H9 (cell line): ENCODE results near the gene RBM8A. TPM values are rescaled to one million over a fixed set of nuclear protein-coding genes. Genes with fewer than 3 reads are reported as not detected.

ENCODE experiments used
- DNase-seq: peaks from one replicate; pipeline ENCODE4 v3.0.0-alpha.2; 2017
- H2AFZ ChIP-seq: one replicate; pipeline ENCODE4 v1.6.1; 2013; ENCODE audit warnings: mild to moderate bottlenecking, low read length, control low read depth, moderate library complexity
- H2AK5ac ChIP-seq: 2 replicates; pipeline ENCODE4 v1.6.1; 2013; ENCODE audit warnings: low read length, control low read depth, mixed read lengths; ENCODE audit not compliant: insufficient read length
- H2BK120ac ChIP-seq: one replicate; pipeline ENCODE4 v1.6.1; 2013; ENCODE audit warnings: low read depth, mild to moderate bottlenecking, low read length, control low read depth, inconsistent platforms; ENCODE audit not compliant: poor library complexity, severe bottlenecking
- H2BK12ac ChIP-seq: 2 replicates; pipeline ENCODE4 v1.6.1; 2013; ENCODE audit warnings: low read length, control low read depth, mixed read lengths, low read depth; ENCODE audit not compliant: insufficient read length
- H2BK15ac ChIP-seq: 2 replicates; pipeline ENCODE4 v1.6.1; 2013; ENCODE audit warnings: low read depth, low read length, control low read depth
- H2BK20ac ChIP-seq: one replicate; pipeline ENCODE4 v1.6.1; 2013; ENCODE audit warnings: low read depth, mild to moderate bottlenecking, low read length, control low read depth, inconsistent platforms; ENCODE audit not compliant: poor library complexity, severe bottlenecking
- H2BK5ac ChIP-seq: 2 replicates; pipeline ENCODE4 v1.6.1; 2013; ENCODE audit warnings: low read length, control low read depth, mixed read lengths; ENCODE audit not compliant: insufficient read length
- H3K14ac ChIP-seq: 2 replicates; pipeline ENCODE4 v1.6.1; 2013; ENCODE audit warnings: low read length, control low read depth; ENCODE audit not compliant: insufficient read depth
- H3K18ac ChIP-seq: 2 replicates; pipeline ENCODE4 v1.6.1; 2013; ENCODE audit warnings: low read depth, mild to moderate bottlenecking, mixed read lengths, low read length, control low read depth; ENCODE audit not compliant: insufficient read length
- H3K23ac ChIP-seq: 2 replicates; pipeline ENCODE4 v1.6.1; 2013; ENCODE audit warnings: low read length, control low read depth, mixed read lengths, low read depth; ENCODE audit not compliant: insufficient read length
- H3K23me2 ChIP-seq: 2 replicates; pipeline ENCODE4 v1.6.1; 2013; ENCODE audit warnings: low read depth, mild to moderate bottlenecking, mixed read lengths, low read length, control low read depth; ENCODE audit not compliant: insufficient read length, poor library complexity, severe bottlenecking
- H3K27ac ChIP-seq: 2 replicates; pipeline ENCODE4 v1.5.1; 2013; ENCODE audit warnings: low read length, control low read depth, mixed read lengths, low read depth; ENCODE audit not compliant: insufficient read length
- H3K27me3 ChIP-seq: 2 replicates; pipeline ENCODE4 v1.6.1; 2013; ENCODE audit warnings: low read length, control low read depth, inconsistent platforms; ENCODE audit not compliant: insufficient read depth
- H3K4ac ChIP-seq: 2 replicates; pipeline ENCODE4 v1.6.1; 2013; ENCODE audit warnings: low read depth, mild to moderate bottlenecking, control low read depth, inconsistent platforms, low read length, moderate library complexity
- H3K4me1 ChIP-seq: 2 replicates; pipeline ENCODE4 v1.6.1; 2013; ENCODE audit warnings: low read length, control low read depth, inconsistent platforms; ENCODE audit not compliant: insufficient read depth
- H3K4me2 ChIP-seq: 2 replicates; pipeline ENCODE4 v1.6.1; 2013; ENCODE audit warnings: low read length, control low read depth, mixed read lengths; ENCODE audit not compliant: insufficient read length, insufficient read depth
- H3K56ac ChIP-seq: 2 replicates; pipeline ENCODE4 v1.6.1; 2013; ENCODE audit warnings: low read depth, mild to moderate bottlenecking, mixed read lengths, low read length, control low read depth; ENCODE audit not compliant: insufficient read length
- H3K79me1 ChIP-seq: 2 replicates; pipeline ENCODE4 v1.6.1; 2013; ENCODE audit warnings: low read depth, mild to moderate bottlenecking, moderate library complexity, low read length, control low read depth, inconsistent platforms; ENCODE audit not compliant: insufficient read depth, poor library complexity, severe bottlenecking
- H3K79me2 ChIP-seq: 2 replicates; pipeline ENCODE4 v1.6.1; 2013; ENCODE audit warnings: low read length, control low read depth, inconsistent platforms; ENCODE audit not compliant: insufficient read depth
- H3K9ac ChIP-seq: 2 replicates; pipeline ENCODE4 v1.6.1; 2013; ENCODE audit warnings: low read length, control low read depth, mixed read lengths; ENCODE audit not compliant: insufficient read length; ENCODE audit errors: extremely low read depth
- H3K9me3 ChIP-seq: one replicate; pipeline ENCODE4 v1.6.1; 2013; ENCODE audit warnings: low read depth, low read length, inconsistent platforms; ENCODE audit not compliant: control insufficient read depth
- H3T11ph ChIP-seq: one replicate; pipeline ENCODE4 v1.6.1; 2013; ENCODE audit warnings: mild to moderate bottlenecking, low read length, control low read depth, inconsistent platforms
- H4K20me1 ChIP-seq: one replicate; pipeline ENCODE4 v1.6.1; 2013; ENCODE audit not compliant: control insufficient read depth, insufficient read length, insufficient read depth
- H4K5ac ChIP-seq: 2 replicates; pipeline ENCODE4 v1.6.1; 2013; ENCODE audit warnings: low read depth, mild to moderate bottlenecking, mixed read lengths, low read length, control low read depth; ENCODE audit not compliant: insufficient read length
- H4K8ac ChIP-seq: replicated peaks from 2 replicates; pipeline ENCODE4 v1.6.1; 2013; ENCODE audit warnings: low read length, control low read depth, mixed read lengths, low read depth; ENCODE audit not compliant: insufficient read length
- H4K91ac ChIP-seq: 2 replicates; pipeline ENCODE4 v1.6.1; 2013; ENCODE audit warnings: low read depth, mild to moderate bottlenecking, moderate library complexity, mixed read lengths, low read length, control low read depth; ENCODE audit not compliant: insufficient read length
- H3K27ac Mint-ChIP-seq, 3 experiments: 2 replicates in 2 of 3; 3 replicates in 1 of 3; pipeline ENCODE4 v1.8.0; 2020 to 2021; ENCODE audit warnings: mixed read lengths in 3 of 3, mild to moderate bottlenecking in 1 of 3, moderate library complexity in 1 of 3
- H3K27me3 Mint-ChIP-seq: 2 replicates; pipeline ENCODE4 v1.8.0; 2021; ENCODE audit warnings: low read depth, mild to moderate bottlenecking, moderate library complexity, mixed read lengths
- H3K36me3 Mint-ChIP-seq, 3 experiments: 2 replicates in 2 of 3; 3 replicates in 1 of 3; pipeline ENCODE4 v1.8.0; 2020 to 2021; ENCODE audit warnings: low read depth in 3 of 3, mixed read lengths in 3 of 3; ENCODE audit not compliant: insufficient read depth in 1 of 3
- H3K4me1 Mint-ChIP-seq, 2 experiments: 2 replicates each; pipeline ENCODE4 v1.8.0; 2020; ENCODE audit warnings: mixed read lengths in 2 of 2
- H3K4me3 Mint-ChIP-seq, 2 experiments: 2 replicates in 1 of 2; 3 replicates in 1 of 2; pipeline ENCODE4 v1.8.0; 2020 to 2021; ENCODE audit warnings: mild to moderate bottlenecking in 2 of 2, mixed read lengths in 2 of 2, moderate library complexity in 1 of 2
- H3K9me3 Mint-ChIP-seq, 2 experiments: 2 replicates in 1 of 2; 3 replicates in 1 of 2; pipeline ENCODE4 v1.8.0; 2020; ENCODE audit warnings: mild to moderate bottlenecking in 2 of 2, mixed read lengths in 2 of 2, moderate library complexity in 1 of 2
- total RNA-seq: library from RNA; stranded (reverse); gene quantifications from 2 replicates; pipeline ENCODE4 v1.2.1, GENCODE V29; 2021
- TF ChIP-seq, protein P1 (sequence below): fragments of 200-600 bp; sonication (generic); conservative IDR thresholded peaks from 3 replicates; pipeline ENCODE4 v1.8.0; 2021; ENCODE audit warnings: antibody characterized with exemption, mild to moderate bottlenecking

The RBM8A gene
- total RNA-seq, 1 experiment from 2014 or later = 298 TPM

DNA sequence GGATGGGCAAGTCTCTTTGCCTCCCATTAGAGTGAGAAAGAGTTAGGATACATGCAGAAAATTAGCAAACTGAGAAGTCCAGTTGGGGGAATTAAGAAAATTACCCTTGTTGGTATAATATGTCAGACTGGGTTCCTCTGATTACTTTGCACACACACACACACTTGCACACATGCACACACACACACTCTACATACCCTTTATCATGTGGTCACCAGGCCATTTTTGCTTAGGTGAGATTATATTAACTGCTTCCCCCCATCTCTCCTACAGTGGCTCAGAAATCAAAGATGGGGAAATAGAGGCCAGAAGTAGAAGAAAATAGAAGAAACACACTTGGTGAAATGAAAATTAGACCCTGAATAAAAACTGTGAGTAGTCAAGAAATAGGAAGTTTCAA lies 31.4 kb upstream of the RBM8A start:
- Histone ChIP-seq H2BK12ac (no peak overlapping the region), H4K91ac (no peak overlapping the region), H3K9me3 (no peaks in the 10 kb centered on the region), H3K79me1 (no peaks in the 10 kb centered on the region), H3K27me3 (peaks cover 42% of the 10 kb centered on the region), H3K4me2 (no peak overlapping the region), H3K14ac (no peak overlapping the region), H4K8ac (no peak overlapping the region), H2BK20ac (no peak overlapping the region), H3K4me1 (peaks cover 2% of the 10 kb centered on the region; the same call in 1 of the 2 replicates), H2AK5ac (no peak overlapping the region), H4K5ac (no peak overlapping the region), H3T11ph (no peak overlapping the region), H2AFZ (no peak overlapping the region), H3K23me2 (peaks cover 26% of the 10 kb centered on the region), H2BK5ac (no peak overlapping the region), H2BK15ac (no peak overlapping the region), H3K56ac (no peak overlapping the region), H3K18ac (no peak overlapping the region), H2BK120ac (no peak overlapping the region), H3K4ac (no peak overlapping the region), H3K27ac (no peak overlapping the region), H3K79me2 (no peaks in the 10 kb centered on the region), H3K9ac (no peak overlapping the region), H4K20me1 (no peaks in the 10 kb centered on the region), H3K23ac (no peak overlapping the region)
- no peak overlapping the region for H3K27ac Mint-ChIP-seq
- no peaks in the 10 kb centered on the region; a peak in 1 of 7 replicates for H3K36me3 Mint-ChIP-seq
- H3K9me3 Mint-ChIP-seq = no peaks in the 10 kb centered on the region
- no peak for DNase-seq
- peaks cover 76% of the 10 kb centered on the region for H3K27me3 Mint-ChIP-seq
- H3K4me3 Mint-ChIP-seq = peak overlapping the region in 1 of 2 experiments; percentile 17; a peak in 2 of 5 replicates
- TF ChIP-seq, protein P1, sequence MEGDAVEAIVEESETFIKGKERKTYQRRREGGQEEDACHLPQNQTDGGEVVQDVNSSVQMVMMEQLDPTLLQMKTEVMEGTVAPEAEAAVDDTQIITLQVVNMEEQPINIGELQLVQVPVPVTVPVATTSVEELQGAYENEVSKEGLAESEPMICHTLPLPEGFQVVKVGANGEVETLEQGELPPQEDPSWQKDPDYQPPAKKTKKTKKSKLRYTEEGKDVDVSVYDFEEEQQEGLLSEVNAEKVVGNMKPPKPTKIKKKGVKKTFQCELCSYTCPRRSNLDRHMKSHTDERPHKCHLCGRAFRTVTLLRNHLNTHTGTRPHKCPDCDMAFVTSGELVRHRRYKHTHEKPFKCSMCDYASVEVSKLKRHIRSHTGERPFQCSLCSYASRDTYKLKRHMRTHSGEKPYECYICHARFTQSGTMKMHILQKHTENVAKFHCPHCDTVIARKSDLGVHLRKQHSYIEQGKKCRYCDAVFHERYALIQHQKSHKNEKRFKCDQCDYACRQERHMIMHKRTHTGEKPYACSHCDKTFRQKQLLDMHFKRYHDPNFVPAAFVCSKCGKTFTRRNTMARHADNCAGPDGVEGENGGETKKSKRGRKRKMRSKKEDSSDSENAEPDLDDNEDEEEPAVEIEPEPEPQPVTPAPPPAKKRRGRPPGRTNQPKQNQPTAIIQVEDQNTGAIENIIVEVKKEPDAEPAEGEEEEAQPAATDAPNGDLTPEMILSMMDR = no peak
- H3K4me1 Mint-ChIP-seq = peaks cover 35 to 40% of the 10 kb centered on the region in 2 experiments
